OCI-LY3 (cell line): Measurements from ENCODE around the gene TAMALIN.

Source experiments
- H2AFZ ChIP-seq: fragments of 200-600, 300-600 bp; shearing (Covaris generic); 2 replicates; pipeline ENCODE4 v1.6.0; 2014; ENCODE audit warnings: antibody characterized with exemption, low read depth, low read length
- H3K27ac ChIP-seq: fragments of 200-600, 300-600 bp; sonication (generic); 2 replicates; pipeline ENCODE4 v1.5.1; 2014; ENCODE audit warnings: mild to moderate bottlenecking, low read length, moderate library complexity, mixed read lengths
- H3K27me3 ChIP-seq: fragments of 200-600, 300-600 bp; sonication (generic); 2 replicates; pipeline ENCODE4 v1.6.1; 2014; ENCODE audit warnings: low read depth, low read length, mixed read lengths
- H3K36me3 ChIP-seq: fragments of 200-600, 300-600 bp; sonication (generic); replicated peaks from 2 replicates; pipeline ENCODE3; 2014; ENCODE audit warnings: low read depth, low read length, mixed read lengths
- H3K4me1 ChIP-seq: fragments of 300-600, 200-600 bp; sonication (generic); 2 replicates; pipeline ENCODE4 v1.6.1; 2014; ENCODE audit warnings: low read length, mixed read lengths
- H3K4me2 ChIP-seq: fragments of 200-600, 300-600 bp; sonication (generic); 2 replicates; pipeline ENCODE4 v1.6.1; 2014; ENCODE audit warnings: low read length, mixed read lengths
- H3K4me3 ChIP-seq: fragments of 300-600, 200-600 bp; sonication (generic); 2 replicates; pipeline ENCODE4 v1.5.1; 2014; ENCODE audit warnings: antibody characterized with exemption, mild to moderate bottlenecking, low read length, moderate library complexity
- H3K79me2 ChIP-seq: fragments of 300-600, 200-600 bp; shearing (Covaris generic); 2 replicates; pipeline ENCODE4 v1.6.1; 2014; ENCODE audit warnings: mild to moderate bottlenecking, low read length, mixed read lengths
- H3K9ac ChIP-seq: fragments of 300-600, 200-600 bp; shearing (Covaris generic); 2 replicates; pipeline ENCODE4 v1.6.0; 2014; ENCODE audit warnings: mild to moderate bottlenecking, low read length, moderate library complexity
- H3K9me3 ChIP-seq: fragments of 200-600, 300-600 bp; shearing (Covaris generic); 2 replicates; pipeline ENCODE4 v1.6.1; 2014; ENCODE audit warnings: low read length, mixed read lengths; ENCODE audit not compliant: insufficient read depth
- H4K20me1 ChIP-seq: fragments of 200-600, 300-600 bp; sonication (generic); 2 replicates; pipeline ENCODE4 v1.6.1; 2016; ENCODE audit warnings: low read length, mixed read lengths; ENCODE audit not compliant: insufficient read depth
- CTCF ChIP-seq: fragments of 200-600, 300-600 bp; sonication (generic); IDR thresholded peaks from 2 replicates; pipeline ENCODE4 v1.5.1; 2014; ENCODE audit warnings: antibody characterized with exemption, low read length, low read depth
- EZH2phosphoT487 ChIP-seq: fragments of 200-600 bp; shearing (Covaris generic); IDR thresholded peaks from 2 replicates; pipeline ENCODE4 v1.6.1; 2018; ENCODE audit warnings: antibody characterized with exemption, mixed run types, low read depth

TAMALIN gene

GRCh38 chr12:52056801-52057637 is 50.3 kb downstream of the TAMALIN start:
- Histone ChIP-seq H3K27me3 (peaks cover 8% of the 10 kb centered on the region), H3K27ac (no peak overlapping the region), H3K36me3 (no peaks in the 10 kb centered on the region), H3K9me3 (no peaks in the 10 kb centered on the region), H3K4me1 (peaks cover 7% of the 10 kb centered on the region), H3K4me2 (no peak overlapping the region), H3K79me2 (no peaks in the 10 kb centered on the region), H3K9ac (no peak overlapping the region), H2AFZ (no peak overlapping the region), H4K20me1 (0 out of 2 replicates have a peak, but pooled peaks cover 4% of the 10 kb centered on the region), H3K4me3 (no peak overlapping the region)
- no peak for TF ChIP-seq EZH2phosphoT487
- no peak for TF ChIP-seq CTCF

- no peaks in the 10 kb centered on the region for H3K27me3 ChIP-seq
- H3K9ac ChIP-seq, result no peak overlapping the region
- H3K36me3 ChIP-seq, result no peaks in the 10 kb centered on the region
- no peak overlapping the region for H3K27ac ChIP-seq
- no peaks in the 10 kb centered on the region for H3K4me1 ChIP-seq
- H2AFZ ChIP-seq, result no peak overlapping the region
- no peak overlapping the region for H3K4me2 ChIP-seq
- TF ChIP-seq CTCF (no peak), EZH2phosphoT487 (no peak)
- no peak overlapping the region for H3K4me3 ChIP-seq
- H3K79me2 ChIP-seq, result no peaks in the 10 kb centered on the region
- H3K9me3 ChIP-seq, result no peaks in the 10 kb centered on the region
- 0 out of 2 replicates have a peak, but pooled peaks cover 4% of the 10 kb centered on the region for H4K20me1 ChIP-seq
Measured at GRCh38 chr12:52057638-52058576, 51.2 kb downstream of the TAMALIN start.

GRCh38 chr12:52058631-52059361 is 52.0 kb downstream of the TAMALIN start:
- no peak overlapping the region for H3K9ac ChIP-seq
- H3K4me2 ChIP-seq, result no peak overlapping the region
- no peak overlapping the region for H3K4me3 ChIP-seq
- no peaks in the 10 kb centered on the region for H4K20me1 ChIP-seq
- no peaks in the 10 kb centered on the region for H3K4me1 ChIP-seq
- H3K27ac ChIP-seq, result no peak overlapping the region
- no peak for TF ChIP-seq EZH2phosphoT487
- TF ChIP-seq CTCF, result no peak
- H3K79me2 ChIP-seq, result no peaks in the 10 kb centered on the region
- H2AFZ ChIP-seq, result no peak overlapping the region
- H3K9me3 ChIP-seq, result no peaks in the 10 kb centered on the region
- H3K27me3 ChIP-seq, result no peaks in the 10 kb centered on the region
- no peaks in the 10 kb centered on the region for H3K36me3 ChIP-seq
